NCI-H524 (cell line): ENCODE data around the gene PITPNM1.

Source experiments
- DNase-seq, 2 experiments: peaks; one replicate each; lab custom pipeline; 2025; lab: John Stamatoyannopoulos, UW

PITPNM1 gene

DNA sequence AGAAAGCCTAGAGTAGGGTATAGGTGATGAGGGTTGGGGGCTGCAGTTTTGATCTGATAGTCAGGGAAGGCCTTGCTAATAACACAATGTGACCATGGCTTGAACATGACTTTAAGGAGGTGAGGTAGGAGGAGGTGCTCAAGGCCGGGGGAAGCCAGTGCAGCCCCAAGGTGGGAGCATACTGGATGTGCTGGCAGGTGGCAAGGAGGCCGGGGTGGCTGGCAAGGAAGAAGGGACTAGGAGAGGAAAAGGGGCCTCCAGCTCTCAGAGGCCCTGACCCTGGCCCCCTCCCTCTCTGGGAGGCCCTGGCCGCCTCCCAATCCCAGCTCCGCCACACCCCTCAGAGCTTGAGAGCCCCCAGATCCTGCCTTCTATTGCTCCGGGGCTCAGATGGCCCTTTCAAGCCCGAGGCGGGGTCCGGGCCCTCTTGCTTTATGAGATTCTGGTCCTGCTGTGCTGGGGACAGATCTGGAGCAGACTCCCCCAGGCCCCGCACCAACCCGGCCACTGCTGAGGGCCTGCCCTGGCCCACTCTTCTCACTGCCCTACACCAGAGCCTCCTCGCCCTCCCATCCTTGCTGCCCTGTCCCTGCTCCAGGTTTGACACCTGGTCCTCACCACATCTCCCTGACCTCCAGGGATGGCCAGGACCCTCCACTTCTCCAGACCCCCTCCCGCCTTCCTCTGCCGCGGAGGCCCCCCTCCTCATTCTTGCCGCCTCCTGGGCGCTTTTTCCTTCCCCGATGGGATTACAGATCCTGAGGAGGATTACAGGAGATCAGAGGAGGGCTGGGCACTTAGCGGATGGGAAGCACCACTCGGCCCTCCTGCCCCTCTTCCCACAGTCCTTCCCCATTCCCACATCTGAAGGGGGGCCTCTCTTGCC is 1.8 kb downstream of the PITPNM1 start:
- DNase-seq: peak; percentile 53 to 57

DNA sequence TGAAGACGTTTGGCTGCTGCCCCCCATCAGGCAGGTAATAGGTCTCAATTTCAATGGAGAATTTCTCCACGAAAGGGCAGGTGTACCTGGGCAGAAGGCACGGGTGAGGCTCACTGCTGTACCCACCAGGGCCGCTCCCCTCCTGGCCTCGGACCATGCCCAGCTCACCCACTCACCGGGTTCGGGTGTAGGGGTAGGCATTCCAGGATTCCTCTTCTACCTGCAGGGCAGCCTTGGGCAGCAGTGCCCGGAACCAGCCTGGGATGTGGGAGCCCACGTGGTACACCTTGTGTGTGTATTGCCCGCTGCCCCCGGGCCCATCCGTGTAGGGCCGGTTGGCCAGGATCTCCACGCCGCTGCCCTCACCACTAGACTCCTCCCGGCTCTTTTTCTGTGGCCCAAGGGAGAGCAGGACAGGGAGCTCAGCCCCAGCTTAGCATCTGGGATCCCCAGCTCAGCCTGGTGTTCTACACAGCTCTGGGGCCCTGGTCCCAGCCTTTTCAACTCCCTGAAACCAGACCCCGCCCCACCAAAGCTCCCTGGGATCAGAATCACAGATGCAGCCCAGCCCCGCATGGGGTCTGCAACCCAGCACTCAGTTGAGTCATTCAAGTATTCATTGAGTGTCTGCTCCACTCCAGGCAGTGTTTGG is 2.7 kb downstream of the PITPNM1 start:
- no peak for DNase-seq

DNA sequence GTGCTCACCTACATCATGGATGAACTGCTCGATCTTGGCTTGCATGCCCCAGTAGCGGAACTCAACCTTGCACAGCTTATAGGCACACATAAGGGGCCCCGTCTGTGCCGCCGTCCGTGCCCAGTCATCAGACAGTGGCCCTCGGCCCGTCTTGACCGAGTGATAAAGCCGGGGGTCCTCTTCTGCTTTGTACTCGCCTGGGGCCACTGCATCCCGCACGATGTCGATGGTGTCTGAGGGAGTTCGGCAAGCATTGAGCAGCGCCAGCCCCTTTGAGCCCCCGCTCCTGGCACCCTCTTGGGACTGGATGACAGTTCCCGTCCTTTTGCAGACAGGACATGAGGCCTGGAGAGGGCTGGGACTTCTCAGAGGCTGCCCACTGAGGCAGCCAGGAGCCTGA is 3.3 kb downstream of the PITPNM1 start:
- DNase-seq: no peak

DNA sequence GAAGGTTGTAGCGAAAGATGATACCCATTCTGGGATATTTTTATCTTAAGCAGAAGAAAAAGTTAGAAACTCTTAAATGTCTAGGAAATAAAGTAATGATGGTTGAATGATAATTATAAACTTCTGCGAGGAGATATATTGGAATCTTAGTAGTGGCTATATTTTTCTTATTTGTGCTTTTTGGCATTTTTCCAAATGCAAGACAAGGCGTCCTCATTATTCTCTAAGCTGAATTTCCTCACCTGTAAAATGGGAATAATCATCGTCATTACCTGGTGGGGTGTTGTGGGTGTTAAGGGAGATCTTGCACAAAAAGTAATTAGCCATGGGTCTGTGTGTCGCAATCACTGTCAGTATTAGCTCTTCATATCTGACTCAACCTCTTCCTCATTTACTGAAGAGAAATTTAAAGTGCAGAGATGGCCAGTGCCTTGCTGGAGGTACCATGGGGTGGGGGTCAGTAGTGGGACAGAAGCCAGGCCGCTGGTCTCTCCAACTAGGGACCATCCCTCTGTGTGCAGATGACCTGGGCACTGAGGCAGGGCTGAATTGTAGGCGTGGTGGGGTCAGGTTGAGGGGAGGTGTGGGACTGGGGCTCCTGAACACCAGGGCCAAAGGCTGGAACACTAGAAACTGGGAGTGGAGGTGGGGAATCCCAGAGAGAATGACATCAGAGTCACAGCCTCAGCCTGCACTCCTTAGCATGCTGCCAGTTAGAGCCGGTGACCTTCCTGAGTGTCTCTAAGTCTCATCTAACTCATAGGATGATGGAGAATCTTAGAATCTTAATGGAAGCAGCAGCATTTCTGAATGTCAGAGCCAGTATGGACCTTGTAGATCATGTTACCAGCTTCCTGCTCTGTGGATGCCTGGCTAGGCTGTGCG is 4.1 kb downstream of the PITPNM1 start:
- DNase-seq: no peak

DNA sequence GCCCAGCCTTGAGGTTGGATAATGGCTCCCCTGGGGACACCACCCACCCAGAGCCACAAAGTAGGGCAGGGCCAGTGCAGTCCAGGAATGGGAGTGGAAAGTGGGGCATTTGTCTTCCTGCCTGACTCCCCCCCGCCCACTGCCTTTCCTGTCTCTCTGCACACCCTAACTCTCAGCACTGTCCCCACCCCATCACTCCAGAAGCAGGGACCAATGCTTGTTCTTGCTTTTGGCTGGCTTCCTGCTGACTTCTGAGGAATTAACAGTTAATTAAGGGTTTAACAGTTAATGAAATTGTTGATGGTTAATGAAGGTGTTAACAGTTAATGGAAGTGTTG is 4.7 kb downstream of the PITPNM1 start:
- DNase-seq: no peak

DNA sequence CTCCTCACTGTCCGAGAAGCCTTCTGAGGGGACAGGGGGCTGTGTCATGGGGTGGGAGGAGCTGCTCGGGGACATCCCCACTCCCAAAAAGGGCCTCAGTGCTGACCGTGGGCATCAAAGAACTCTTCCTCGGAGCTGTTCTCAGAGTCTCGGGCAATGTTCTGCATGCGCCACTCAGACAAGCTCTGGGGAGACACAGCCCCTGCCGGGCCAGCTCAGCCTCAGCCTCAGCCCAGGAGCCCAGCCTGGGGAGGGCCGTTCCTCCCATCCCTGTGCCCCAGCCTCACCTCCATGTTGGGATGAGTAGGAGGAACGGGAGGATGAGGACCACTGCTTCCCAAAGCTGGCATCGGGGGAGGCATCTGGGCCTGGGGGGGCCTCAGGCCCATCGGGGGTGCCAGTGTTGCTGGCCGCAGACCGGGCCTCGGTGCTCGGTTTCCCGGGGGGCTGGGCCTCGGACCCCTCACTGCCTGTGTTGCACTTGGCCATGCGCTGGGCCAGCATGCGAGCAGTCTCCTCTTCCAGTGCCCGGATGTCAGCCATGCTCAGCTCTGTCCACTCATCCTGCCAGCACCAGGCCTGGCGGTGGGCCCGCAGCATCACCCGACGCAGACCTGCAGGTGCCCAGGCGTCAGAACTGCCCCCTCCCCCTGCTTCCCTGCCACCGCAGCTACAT is 5.2 kb downstream of the PITPNM1 start:
- DNase-seq: no peak

DNA sequence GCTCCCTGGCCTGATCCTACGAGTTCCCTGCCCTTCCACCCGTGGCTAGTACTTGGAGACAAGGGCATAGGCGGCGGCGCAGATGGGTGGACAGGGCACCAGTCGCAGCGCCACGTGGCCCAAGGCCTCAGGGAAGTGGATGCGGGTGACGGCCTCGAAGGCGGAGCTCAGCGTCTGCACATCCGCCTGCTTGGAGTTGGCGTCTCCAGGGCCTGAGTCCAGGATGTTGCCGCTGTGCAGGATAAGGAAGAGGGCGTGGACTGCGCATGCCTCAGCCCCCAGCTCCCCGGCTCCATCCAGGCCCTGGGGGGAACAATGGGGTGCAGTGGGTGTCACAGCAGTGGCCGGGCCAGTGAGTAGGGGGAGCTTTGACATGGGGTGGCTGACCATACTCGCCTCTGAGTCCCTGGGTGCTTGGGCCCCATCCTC is 6.6 kb downstream of the PITPNM1 start:
- no peak for DNase-seq

DNA sequence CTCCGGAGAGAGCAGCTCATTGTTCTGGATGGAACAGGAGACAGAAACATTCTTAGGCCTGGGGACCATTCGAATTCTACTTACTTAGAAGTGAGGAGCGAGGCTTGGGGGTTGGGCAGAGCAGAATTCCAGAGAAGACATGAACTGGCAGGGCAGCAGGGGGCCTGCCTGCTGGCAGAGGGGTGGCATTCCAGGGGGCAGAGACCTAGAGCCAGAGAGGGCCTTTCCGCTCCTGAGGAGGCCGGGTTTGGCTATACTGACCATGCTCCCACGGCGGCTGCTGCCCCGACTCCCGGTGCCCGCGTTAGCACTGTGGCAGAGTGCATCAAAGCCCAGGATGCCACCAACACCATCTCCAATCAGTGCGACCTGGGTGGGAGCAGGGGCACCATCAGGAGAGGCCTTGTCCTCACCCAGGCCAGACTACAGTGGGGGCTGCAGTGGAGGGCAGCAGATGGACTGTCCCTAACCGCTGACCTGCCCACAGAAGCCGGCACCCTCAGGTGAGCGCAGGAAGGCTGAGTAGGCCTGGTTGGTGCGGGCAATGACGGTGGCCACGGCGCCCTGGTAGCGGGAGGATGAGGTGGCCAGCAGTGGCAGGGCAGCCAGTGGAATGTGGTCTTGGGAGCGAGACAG is 7.4 kb downstream of the PITPNM1 start:
- no peak for DNase-seq

DNA sequence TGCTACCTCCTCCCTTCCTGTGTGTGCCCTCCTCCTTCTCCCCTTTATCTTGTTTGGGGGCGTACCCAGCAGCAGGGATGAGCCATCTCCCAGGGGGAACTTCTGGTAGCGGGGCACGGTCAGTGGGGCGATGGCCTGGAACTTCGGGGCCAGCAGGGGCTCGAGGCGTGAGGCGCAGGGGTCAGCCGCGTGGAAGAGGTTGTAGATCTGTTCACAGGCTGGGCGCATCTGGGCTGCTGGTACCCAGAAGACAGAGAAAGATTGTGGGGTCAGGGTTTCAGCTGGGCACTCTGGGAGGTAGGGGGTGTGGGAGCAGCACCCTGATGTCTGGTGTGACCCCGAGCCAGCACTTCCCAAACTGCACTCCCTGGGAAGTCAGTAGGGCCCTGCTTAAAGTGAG is 9.1 kb downstream of the PITPNM1 start:
- no peak for DNase-seq

DNA sequence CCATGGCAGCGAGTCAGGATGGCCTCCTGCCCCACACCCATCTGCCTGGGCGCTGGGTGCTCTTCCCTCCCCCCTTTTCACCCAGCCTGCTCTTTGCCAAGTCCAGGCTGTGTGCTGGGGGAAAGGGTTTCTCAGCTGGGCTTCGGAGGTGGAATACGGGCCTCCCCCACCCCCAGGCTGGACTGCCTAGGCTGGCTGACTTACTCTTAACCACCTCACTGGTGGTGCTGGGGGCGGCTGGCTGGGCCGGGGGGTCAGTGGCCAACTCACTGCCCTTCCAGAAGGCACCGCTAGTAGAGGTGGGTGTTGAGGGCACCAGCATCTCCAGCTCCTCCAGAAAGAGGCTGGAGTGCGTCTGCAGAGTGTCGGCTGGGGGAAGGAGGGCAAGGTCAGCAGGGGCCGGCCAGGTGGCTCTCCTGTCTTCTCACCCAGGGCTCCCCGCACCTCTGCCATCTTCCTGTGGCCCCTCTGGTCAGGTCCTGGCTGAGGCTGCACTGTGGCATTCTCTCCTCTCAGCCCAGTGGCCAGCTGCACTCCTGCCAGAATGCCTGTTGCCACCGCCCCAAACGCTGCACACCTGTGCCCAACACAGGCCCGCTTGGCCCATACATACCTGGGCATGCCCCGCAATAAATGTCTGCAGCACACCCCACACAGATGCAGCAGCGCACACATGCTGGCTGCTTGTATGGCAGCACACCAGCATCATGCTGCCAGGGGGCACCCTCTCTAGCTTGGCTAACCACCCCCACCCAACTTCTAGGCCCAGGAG is 9.7 kb downstream of the PITPNM1 start:
- no peak for DNase-seq

DNA sequence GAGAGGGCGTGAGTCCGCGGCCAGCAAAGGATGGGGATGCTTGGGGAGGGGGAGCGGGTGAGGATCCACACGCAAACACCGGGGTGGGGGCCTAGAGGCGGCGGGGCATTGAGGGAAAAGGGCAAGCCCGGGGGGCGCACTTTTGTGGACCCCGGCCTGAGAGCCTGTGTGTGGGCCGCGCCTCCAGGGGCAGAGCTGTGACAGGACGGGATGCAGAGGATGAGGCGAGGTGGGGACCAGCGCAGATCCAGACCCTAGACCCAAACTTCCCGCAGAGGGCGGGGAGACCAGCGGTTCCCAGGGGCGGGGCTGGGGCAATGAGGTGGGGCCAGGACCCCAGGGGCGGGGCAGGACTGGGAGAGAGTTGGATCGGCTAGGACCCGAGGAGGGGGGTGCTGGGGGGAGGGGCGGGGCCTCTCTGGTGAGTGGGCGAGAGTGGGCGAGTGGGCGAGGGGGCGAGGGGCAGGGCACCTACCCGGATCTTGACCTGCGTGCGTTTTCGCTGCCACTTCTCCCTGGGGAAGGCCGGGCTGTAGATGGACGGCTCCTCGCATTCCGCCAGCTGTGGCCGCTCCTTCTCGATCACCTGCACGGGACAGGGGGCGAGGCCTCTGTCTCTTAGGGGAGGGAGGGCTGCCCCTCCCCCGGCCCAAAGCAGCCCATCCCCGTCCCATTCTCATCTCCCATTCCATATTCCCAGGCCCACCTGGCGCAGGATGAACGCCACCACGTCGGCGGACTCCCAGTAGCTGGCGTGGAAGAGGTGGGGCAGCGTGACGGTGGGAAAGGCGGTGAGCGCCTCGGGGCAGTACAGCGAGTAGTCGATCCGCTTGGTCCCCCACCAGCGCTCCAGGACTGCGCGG is 10.6 kb downstream of the PITPNM1 start:
- no peak for DNase-seq

DNA sequence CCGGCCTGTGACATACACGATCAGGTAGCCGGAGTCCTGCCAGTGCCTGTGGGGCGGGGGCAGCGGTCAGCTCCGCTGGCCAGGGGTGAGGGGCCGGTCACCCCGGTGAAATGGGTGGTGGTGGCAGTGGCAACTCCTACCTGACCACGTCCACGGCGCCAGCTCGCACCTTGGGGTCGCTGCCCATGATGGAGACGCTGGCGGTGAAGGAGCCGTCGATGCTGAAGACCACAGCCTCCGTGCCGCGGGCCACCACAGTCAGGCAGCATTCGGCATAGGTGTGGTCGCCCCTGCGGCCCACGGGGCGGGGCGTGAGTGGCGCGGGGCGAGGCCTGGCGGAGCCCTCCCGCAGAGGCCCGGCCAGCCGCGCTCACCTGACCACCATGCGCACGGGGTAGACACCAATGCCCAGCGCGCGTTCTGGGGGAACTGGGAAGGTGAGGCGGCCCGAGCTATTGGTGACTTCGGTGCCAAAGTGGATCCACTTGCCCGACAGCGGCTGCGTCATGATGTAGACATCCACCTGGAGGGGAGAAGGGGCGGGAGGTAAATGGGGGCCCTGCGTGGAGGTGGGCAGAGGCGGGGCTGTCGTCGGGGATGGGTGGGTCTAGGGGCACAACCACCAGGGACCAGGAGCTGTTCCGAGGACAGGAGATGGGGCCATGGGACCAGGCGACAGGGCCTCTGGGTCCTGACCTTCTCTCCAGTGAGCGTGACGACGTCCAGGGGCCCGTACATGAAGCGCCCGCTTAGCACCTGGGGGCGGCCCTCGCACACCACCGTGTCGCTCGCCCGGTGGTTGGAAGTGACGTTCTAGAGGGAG is 11.4 kb downstream of the PITPNM1 start:
- DNase-seq: no peak

DNA sequence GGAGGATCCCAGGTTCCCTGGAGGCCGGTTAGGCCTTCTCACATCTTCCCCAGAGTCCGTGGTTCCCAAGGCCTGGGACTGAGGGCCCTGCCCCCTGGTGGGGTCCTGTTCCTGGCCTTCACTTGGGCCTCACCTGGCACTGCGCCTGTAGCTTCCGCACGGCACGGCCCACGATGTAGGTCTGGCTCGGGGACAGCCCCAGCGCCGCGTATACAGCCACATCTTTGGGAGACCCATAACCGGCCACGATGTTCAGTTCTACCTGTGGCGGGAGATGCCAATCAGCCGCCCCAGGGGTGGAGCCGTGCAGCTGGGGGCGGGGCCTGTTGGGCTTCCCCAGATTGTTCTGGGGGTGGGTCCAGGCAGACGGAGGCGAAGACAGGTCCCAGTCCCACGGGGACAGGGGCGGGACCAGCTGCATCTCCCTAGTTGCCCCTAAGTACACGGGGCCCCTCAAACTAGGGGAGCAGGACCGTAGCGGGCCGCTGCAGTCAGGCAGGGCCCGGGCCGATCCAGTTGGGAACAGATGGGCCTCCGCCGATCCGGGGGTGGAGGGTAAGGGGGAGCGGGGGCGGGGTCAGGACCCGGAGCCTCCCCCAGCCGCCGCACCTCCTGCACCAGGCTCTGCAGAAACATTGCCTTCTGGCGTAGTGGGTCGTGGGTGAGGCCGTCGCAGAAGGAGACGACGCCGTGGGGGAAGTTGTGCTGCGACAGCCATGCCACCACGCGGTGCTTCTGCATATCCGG is 12.2 kb downstream of the PITPNM1 start:
- DNase-seq: no peak

DNA sequence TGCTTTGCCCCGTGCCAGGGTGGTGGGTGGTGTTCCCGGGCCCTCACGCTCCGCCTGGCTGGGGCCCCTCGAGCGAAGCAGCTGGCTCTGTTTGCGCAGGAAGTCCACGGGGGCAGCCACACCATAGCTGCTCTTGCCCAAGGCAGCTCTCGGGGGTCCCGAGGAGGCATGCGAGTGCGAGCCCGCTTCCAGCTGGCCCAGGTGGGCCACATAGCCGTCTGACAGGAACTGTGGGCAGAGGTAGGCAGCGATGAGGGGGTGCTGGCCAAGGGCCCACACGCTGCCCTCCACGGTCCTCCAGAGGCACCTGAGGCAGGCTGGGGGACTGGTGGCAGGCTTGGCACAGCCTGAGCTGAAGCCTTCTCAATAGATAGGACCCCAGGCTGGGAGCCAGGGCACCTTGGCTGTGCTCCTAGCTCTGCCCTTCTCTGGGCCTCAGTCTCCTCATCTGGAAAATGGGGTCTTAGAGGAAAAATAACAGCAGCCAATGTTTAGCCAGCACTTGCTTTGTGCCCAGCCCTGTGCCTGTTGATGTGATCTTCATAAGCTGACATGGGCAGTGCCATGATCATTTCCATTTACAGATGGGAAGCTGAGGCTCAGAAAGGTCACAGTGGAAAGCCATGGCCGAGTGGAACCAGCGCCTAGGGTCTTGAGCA is 13.0 kb downstream of the PITPNM1 start:
- no peak for DNase-seq

DNA sequence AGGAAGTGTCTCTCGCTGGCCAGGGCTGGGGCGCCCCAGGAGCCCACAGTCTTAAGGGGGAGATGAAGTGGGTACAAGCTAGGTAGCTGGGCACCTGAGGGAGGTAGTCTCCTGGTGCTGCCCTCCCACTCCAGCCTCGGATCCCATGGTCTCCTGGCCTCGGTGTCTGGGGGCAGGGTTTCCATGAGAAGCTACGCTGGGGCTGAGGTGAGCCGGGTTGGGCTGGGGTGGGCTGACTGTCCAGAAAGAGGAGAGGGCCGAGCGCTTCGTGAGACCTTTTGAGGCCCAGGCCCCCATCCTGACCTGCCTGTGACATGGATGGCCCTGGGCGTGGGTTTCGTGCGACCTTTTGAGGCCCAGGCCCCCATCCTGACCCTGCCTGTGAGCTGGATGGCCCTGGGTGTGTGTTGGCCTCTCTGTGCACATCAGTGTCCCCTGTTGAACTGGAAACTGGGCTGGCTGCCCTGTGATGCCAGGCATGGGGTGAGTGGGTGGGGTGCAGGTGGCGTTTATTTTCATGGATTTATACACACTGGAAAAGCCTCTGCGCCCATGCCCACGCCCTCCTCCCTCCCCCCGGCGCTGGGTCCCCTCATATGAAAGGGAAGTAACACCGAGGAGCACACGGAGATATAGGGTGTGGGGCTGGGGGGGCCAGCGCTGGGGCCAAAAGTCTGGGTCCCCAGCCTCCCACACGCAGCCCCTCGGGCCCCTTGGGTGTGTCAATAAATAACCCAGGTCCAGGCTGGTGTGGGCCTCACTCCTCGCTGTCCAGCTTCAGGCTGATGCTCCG is 13.7 kb downstream of the PITPNM1 start:
- DNase-seq: no peak

DNA sequence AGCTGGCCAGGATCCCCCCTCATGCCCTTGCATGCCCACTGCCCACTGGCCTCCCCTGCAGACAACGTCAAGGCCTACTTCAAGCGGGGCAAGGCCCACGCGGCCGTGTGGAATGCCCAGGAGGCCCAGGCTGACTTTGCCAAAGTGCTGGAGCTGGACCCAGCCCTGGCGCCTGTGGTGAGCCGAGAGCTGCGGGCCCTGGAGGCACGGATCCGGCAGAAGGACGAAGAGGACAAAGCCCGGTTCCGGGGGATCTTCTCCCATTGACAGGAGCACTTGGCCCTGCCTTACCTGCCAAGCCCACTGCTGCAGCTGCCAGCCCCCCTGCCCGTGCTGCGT is 14.5 kb downstream of the PITPNM1 start:
- no peak for DNase-seq
